IMR-90 (cell line): Measurements from ENCODE around the gene MRGPRF. TPM values are rescaled to one million over a fixed set of nuclear protein-coding genes. Genes with fewer than 3 reads are reported as not detected.

Experiments
- ATAC-seq: fragments of 200-7000 bp; cut with Tn5 transposase; 2 replicates; pipeline ENCODE4 v1.9.1; 2020; ENCODE audit warnings: low read depth, mild to moderate bottlenecking, moderate library complexity
- BruUV-seq: library from RNA; stranded (reverse); fragments of 400-500 nt; replicated peaks from 2 replicates; lab custom pipeline; 2021; lab: Mats Ljungman, UMichigan
- CTCF ChIA-PET: fragments of 300-600 bp; formaldehyde crosslinking; extraction: SDS; loops from one replicate; lab custom pipeline; 2021; ENCODE audit warnings: antibody characterized with exemption; lab: Yijun Ruan, JAX
- POLR2A ChIA-PET: fragments of 300-600 bp; sonication (Branson Sonifier 250); formaldehyde crosslinking; loops from one replicate; lab custom pipeline; 2022; ENCODE audit warnings: antibody characterized with exemption; ENCODE audit not compliant: unreplicated experiment; lab: Charles Lee
- DNase-seq: peaks from one replicate; pipeline ENCODE4 v3.0.0; 2013
- H2AFZ ChIP-seq: replicated peaks from 2 replicates; pipeline ENCODE3; 2013; ENCODE audit warnings: low read length, mild to moderate bottlenecking; ENCODE audit not compliant: poor library complexity
- H2AK5ac ChIP-seq: 2 replicates; pipeline ENCODE4 v1.6.1; 2013; ENCODE audit warnings: low read depth, low read length, inconsistent platforms
- H2AK9ac ChIP-seq: replicated peaks from 2 replicates; pipeline ENCODE3; 2013; ENCODE audit warnings: mild to moderate bottlenecking, low read depth, low read length, moderate library complexity; ENCODE audit not compliant: poor library complexity
- H2BK120ac ChIP-seq: 2 replicates; pipeline ENCODE4 v1.6.1; 2013; ENCODE audit warnings: low read depth, low read length, inconsistent platforms
- H2BK15ac ChIP-seq: 3 replicates; pipeline ENCODE4 v1.6.1; 2013; ENCODE audit warnings: low read depth, low read length, inconsistent platforms
- H2BK20ac ChIP-seq: 2 replicates; pipeline ENCODE4 v1.6.1; 2013; ENCODE audit warnings: low read depth, mild to moderate bottlenecking, inconsistent platforms, low read length, moderate library complexity
- H2BK5ac ChIP-seq: 2 replicates; pipeline ENCODE4 v1.6.1; 2013; ENCODE audit warnings: mild to moderate bottlenecking, low read depth, low read length, inconsistent platforms; ENCODE audit not compliant: poor library complexity, severe bottlenecking
- H3K14ac ChIP-seq: replicated peaks from 2 replicates; pipeline ENCODE4 v1.6.1; 2013; ENCODE audit warnings: low read depth, low read length, inconsistent platforms
- H3K18ac ChIP-seq: 2 replicates; pipeline ENCODE4 v1.6.1; 2013; ENCODE audit warnings: low read depth, low read length, control low read depth
- H3K23ac ChIP-seq: 2 replicates; pipeline ENCODE4 v1.6.1; 2013; ENCODE audit warnings: low read depth, low read length, inconsistent platforms
- H3K27ac ChIP-seq: 2 replicates; pipeline ENCODE4 v1.5.1; 2013; ENCODE audit warnings: mild to moderate bottlenecking, control low read depth, low read length; ENCODE audit not compliant: insufficient read depth
- H3K27me3 ChIP-seq: 2 replicates; pipeline ENCODE4 v1.6.1; 2013; ENCODE audit warnings: low read length; ENCODE audit not compliant: control insufficient read depth, insufficient read depth
- H3K36me3 ChIP-seq: 2 replicates; pipeline ENCODE4 v1.6.1; 2013; ENCODE audit warnings: low read length, mixed read lengths; ENCODE audit not compliant: control insufficient read depth, insufficient read depth
- H3K4ac ChIP-seq: 2 replicates; pipeline ENCODE4 v1.6.1; 2013; ENCODE audit warnings: low read depth, low read length, inconsistent platforms
- H3K4me1 ChIP-seq: 2 replicates; pipeline ENCODE4 v1.6.1; 2013; ENCODE audit warnings: low read length, mixed read lengths; ENCODE audit not compliant: control insufficient read depth, insufficient read depth
- H3K4me2 ChIP-seq: 2 replicates; pipeline ENCODE4 v1.6.1; 2013; ENCODE audit warnings: low read depth, mild to moderate bottlenecking, control low read depth, low read length, moderate library complexity
- H3K4me3 ChIP-seq: 2 replicates; pipeline ENCODE4 v1.5.1; 2013; ENCODE audit warnings: low read depth, mild to moderate bottlenecking, control low read depth, low read length, moderate library complexity; ENCODE audit not compliant: insufficient read depth
- H3K56ac ChIP-seq: 2 replicates; pipeline ENCODE4 v1.6.1; 2013; ENCODE audit warnings: low read length, inconsistent platforms; ENCODE audit not compliant: insufficient read depth; ENCODE audit errors: extremely low read depth
- H3K79me1 ChIP-seq, 2 experiments: 2 replicates each; pipeline ENCODE4 v1.6.1; 2013; ENCODE audit warnings: low read length in 2 of 2, inconsistent platforms in 1 of 2, low read depth in 1 of 2
- H3K9ac ChIP-seq: 2 replicates; pipeline ENCODE4 v1.6.1; 2013; ENCODE audit warnings: low read depth, low read length, control low read depth
- H3K9me1 ChIP-seq: 2 replicates; pipeline ENCODE4 v1.6.1; 2013; ENCODE audit warnings: low read length, inconsistent platforms; ENCODE audit not compliant: insufficient read depth
- H3K9me3 ChIP-seq: 2 replicates; pipeline ENCODE4 v1.6.1; 2013; ENCODE audit warnings: low read length; ENCODE audit not compliant: control insufficient read depth, insufficient read depth
- H4K20me1 ChIP-seq: 2 replicates; pipeline ENCODE4 v1.6.1; 2013; ENCODE audit warnings: low read length, inconsistent platforms; ENCODE audit not compliant: insufficient read depth
- H4K5ac ChIP-seq: 2 replicates; pipeline ENCODE4 v1.6.1; 2013; ENCODE audit warnings: mild to moderate bottlenecking, low read depth, low read length, control low read depth
- H4K8ac ChIP-seq, 2 experiments: 2 replicates each; pipeline ENCODE4 v1.6.1; 2013; ENCODE audit warnings: low read depth in 2 of 2, low read length in 2 of 2, control low read depth in 1 of 2, inconsistent platforms in 1 of 2
- H4K91ac ChIP-seq: 2 replicates; pipeline ENCODE4 v1.6.1; 2013; ENCODE audit warnings: low read depth, low read length, inconsistent platforms; ENCODE audit not compliant: insufficient read depth
- BHLHE40 ChIP-seq: fragments of 150-350 bp; IDR thresholded peaks from 2 replicates; pipeline ENCODE4 v1.6.1; 2016; ENCODE audit warnings: mild to moderate bottlenecking, low read depth, low read length
- CEBPB ChIP-seq: IDR thresholded peaks from 2 replicates; pipeline ENCODE4 v1.6.1; 2012; ENCODE audit warnings: low read depth, low read length, improper control_type of control experiment
- CHD1 ChIP-seq: IDR thresholded peaks from 2 replicates; pipeline ENCODE4 v1.6.1; 2012; ENCODE audit warnings: low read depth, low read length, improper control_type of control experiment
- CTCF ChIP-seq: conservative IDR thresholded peaks from 2 replicates; pipeline ENCODE4 v1.5.1; 2012; ENCODE audit warnings: mild to moderate bottlenecking, low read depth, low read length, improper control_type of control experiment
- ELK1 ChIP-seq: fragments of 150-350 bp; IDR thresholded peaks from 2 replicates; pipeline ENCODE4 v1.6.1; 2016; ENCODE audit warnings: low read depth, mild to moderate bottlenecking, low read length, moderate library complexity, borderline replicate concordance
- FOS ChIP-seq: fragments of 150-350 bp; IDR thresholded peaks from 2 replicates; pipeline ENCODE4 v1.6.1; 2016; ENCODE audit warnings: low read depth, low read length
- MAFK ChIP-seq: IDR thresholded peaks from 2 replicates; pipeline ENCODE4 v1.6.1; 2012; ENCODE audit warnings: low read depth, low read length, improper control_type of control experiment
- MAZ ChIP-seq: IDR thresholded peaks from 2 replicates; pipeline ENCODE4 v1.6.1; 2012; ENCODE audit warnings: low read depth, mild to moderate bottlenecking, low read length, improper control_type of control experiment, moderate library complexity, borderline replicate concordance
- MXI1 ChIP-seq: IDR thresholded peaks from 2 replicates; pipeline ENCODE4 v1.6.1; 2012; ENCODE audit warnings: low read depth, mild to moderate bottlenecking, low read length, moderate library complexity, borderline replicate concordance
- NFE2L2 ChIP-seq: fragments of 150-350 bp; IDR thresholded peaks from 2 replicates; pipeline ENCODE4 v1.6.1; 2016; ENCODE audit warnings: low read depth, mild to moderate bottlenecking, low read length
- POLR2A ChIP-seq: IDR thresholded peaks from 2 replicates; pipeline ENCODE4 v1.6.1; 2012; ENCODE audit warnings: mild to moderate bottlenecking, low read depth, low read length
- RAD21 ChIP-seq: IDR thresholded peaks from 2 replicates; pipeline ENCODE4 v1.6.1; 2012; ENCODE audit warnings: low read length, improper control_type of control experiment
- RCOR1 ChIP-seq: IDR thresholded peaks from 2 replicates; pipeline ENCODE4 v1.6.1; 2012; ENCODE audit warnings: mild to moderate bottlenecking, low read length, improper control_type of control experiment; ENCODE audit not compliant: insufficient replicate concordance
- RFX5 ChIP-seq: IDR thresholded peaks from 2 replicates; pipeline ENCODE4 v1.8.0; 2012; ENCODE audit warnings: low read depth, mild to moderate bottlenecking, low read length, moderate library complexity
- SMC3 ChIP-seq: fragments of 150-350 bp; IDR thresholded peaks from 2 replicates; pipeline ENCODE4 v1.6.1; 2016; ENCODE audit warnings: low read depth, mild to moderate bottlenecking, antibody characterized with exemption, low read length, moderate library complexity
- USF2 ChIP-seq: fragments of 150-350 bp; IDR thresholded peaks from 2 replicates; pipeline ENCODE4 v1.6.1; 2017; ENCODE audit warnings: mild to moderate bottlenecking, antibody characterized with exemption, low read length, low read depth
- WGBS, 2 experiments: methylation state at CpG; one replicate each; pipeline versions ENCODE4 v1.1.5 to v1.1.7; 2013; ENCODE audit warnings: missing lambda C conversion rate in 2 of 2; ENCODE audit not compliant: insufficient read length in 1 of 2; ENCODE audit errors: extremely low coverage in 2 of 2; 5-methylcytosine and 5-hydroxymethylcytosine counted together
- dilution Hi-C: fragments of 300-500 bp; cut with HindIII; formaldehyde crosslinking; loops from one replicate; pipeline ENCODE4 v1.14.3; 2018; ENCODE audit warnings: low sequenced_read_pairs; ENCODE audit not compliant: unreplicated experiment
- in situ Hi-C: fragments of 300-500 bp; cut with MboI; formaldehyde crosslinking; loops from 3 replicates; pipeline ENCODE4 v1.14.3; 2019; ENCODE audit warnings: low sequenced_read_pairs, inconsistent platforms, mixed read lengths
- intact Hi-C: fragments of 100-400 bp; cut with micrococcal nuclease; formaldehyde crosslinking; loops from 2 replicates; pipeline ENCODE4 v1.10.0; 2022
- polyA plus RNA-seq, 3 experiments: library from polyadenylated mRNA; depleted of rRNA; stranded (reverse); fragments of >200 nt; gene quantifications; 2 replicates each; pipeline ENCODE4 v1.2.3, GENCODE V29; 2012; ENCODE audit warnings: low replicate concordance in 1 of 3
- total RNA-seq: library from RNA; depleted of rRNA; stranded (reverse); fragments of >200 nt; gene quantifications from 2 replicates; pipeline ENCODE4 v1.2.3, GENCODE V29; 2012

Gene MRGPRF
- total and polyA plus RNA-seq, 2 of the 4 experiments (the other 2 are of a cell fraction) = 6.3 to 28.8 TPM

GRCh38 chr11:68973219-68973618 lies 39.8 kb downstream of the MRGPRF start:
- Histone ChIP-seq H3K9me3 (no peaks in the 10 kb centered on the region; the same call in 1 of the 2 replicates), H2BK5ac (no peak overlapping the region), H4K91ac (no peak overlapping the region), H2BK15ac (no peak overlapping the region), H2BK120ac (no peak overlapping the region), H3K9ac (no peak overlapping the region), H3K36me3 (no peaks in the 10 kb centered on the region), H3K4me3 (no peak overlapping the region), H3K23ac (no peak overlapping the region), H2AK9ac (no peak overlapping the region), H3K4ac (no peak overlapping the region), H4K20me1 (no peaks in the 10 kb centered on the region), H3K18ac (no peak overlapping the region), H3K9me1 (no peaks in the 10 kb centered on the region), H3K14ac (no peak overlapping the region), H3K27ac (no peak overlapping the region), H2AK5ac (no peak overlapping the region), H3K4me2 (no peak overlapping the region), H3K27me3 (peaks cover 46% of the 10 kb centered on the region), H3K56ac (no peak overlapping the region), H3K4me1 (peaks cover 2% of the 10 kb centered on the region; the same call in 1 of the 2 replicates), H2AFZ (no peak overlapping the region), H4K8ac (no peak overlapping the region), H3K79me1 (no peaks in the 10 kb centered on the region), H2BK20ac (no peak overlapping the region), H4K5ac (no peak overlapping the region)
- ATAC-seq = no peak
- ChIA-PET CTCF (interaction anchor here (0.5 kb wide), 1 partner anchor 156 kb away, joined by 3 read pairs; no protein-coding TSS in a partner anchor), POLR2A (no interaction called here)
- no TSS peak for BruUV-seq
- intact Hi-C loops = no loop called here
- TF ChIP-seq ELK1 (no peak), CEBPB (no peak), FOS (no peak), MAZ (no peak), RAD21 (no peak), MXI1 (no peak), USF2 (no peak), RFX5 (no peak), POLR2A (no peak), CHD1 (no peak), RCOR1 (no peak), SMC3 (no peak), MAFK (no peak), CTCF (no peak), BHLHE40 (no peak), NFE2L2 (no peak)
- dilution Hi-C loops = no loop called here
- 20% methylated on average over 1 of the region's 4 CpGs; no CpG with 5 or more reads in 1 of the 2 experiments for WGBS, 2 experiments
- in situ Hi-C loops = no loop called here
- no peak for DNase-seq
